ENCODE data around the gene KIF6.
"Not testable (repeated sequence)": the region's sequence is repeated elsewhere in the genome, so short reads cannot be mapped to it uniquely, and the experiment has no call there.

KIF6 gene

DNA sequence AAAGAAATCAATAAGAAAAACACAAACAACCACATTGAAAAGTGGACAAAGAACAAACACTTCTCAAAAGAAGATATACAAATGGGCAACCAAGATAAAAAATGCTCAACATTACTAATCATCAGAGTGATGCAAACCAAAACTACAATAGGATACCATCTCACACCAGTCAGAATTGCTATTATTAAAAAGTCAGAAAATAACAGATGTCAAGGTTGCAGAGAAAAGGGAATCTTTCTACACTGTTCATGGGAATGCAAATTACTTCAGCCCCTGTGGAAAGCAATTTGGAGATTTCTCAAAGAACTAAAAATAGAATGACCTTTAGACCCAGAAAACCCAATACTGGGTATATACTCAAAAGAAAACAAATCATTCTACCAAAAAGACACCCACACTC lies 29.8 kb downstream of the KIF6 start:
- DNase-seq (ENCODE audit: insufficient read length, low spot score) (no peak), FAIRE-seq (no peak)
- no peak for TF ChIP-seq POLR2A (IDR thresholded peaks at IDR 0.05; ENCODE audit: low read depth, low read length)

- DNase-seq (ENCODE audit: insufficient read length, low spot score) (no peak), FAIRE-seq (no peak)
- no peak for TF ChIP-seq POLR2A (IDR thresholded peaks at IDR 0.05; ENCODE audit: low read depth, low read length)
Observed at GRCh38 chr6:39693206-39693605, 32.0 kb downstream of the KIF6 start.

DNA sequence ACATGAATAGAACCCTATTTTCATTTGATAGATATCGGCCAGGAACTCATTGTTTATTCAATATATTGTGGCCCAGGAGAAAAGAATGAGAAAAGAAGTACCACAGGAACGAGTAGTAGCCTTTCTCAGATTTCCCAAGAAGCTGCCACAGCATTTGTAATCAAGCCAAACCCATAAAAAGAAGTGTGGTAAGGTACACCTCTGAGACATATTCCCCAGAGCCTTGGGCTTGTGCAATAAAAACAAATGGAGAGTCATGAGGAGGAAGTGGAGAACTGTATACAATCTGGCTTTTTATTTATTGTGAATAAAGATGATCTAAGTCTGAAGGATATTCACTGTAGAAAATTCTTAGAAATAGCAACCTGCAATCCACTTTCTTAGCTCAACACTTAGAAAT lies 36.7 kb downstream of the KIF6 start:
- no peak for TF ChIP-seq POLR2A (IDR thresholded peaks at IDR 0.05; ENCODE audit: low read depth, low read length)
- no peak for FAIRE-seq
- no peak for DNase-seq (ENCODE audit: insufficient read length, low spot score)

DNA sequence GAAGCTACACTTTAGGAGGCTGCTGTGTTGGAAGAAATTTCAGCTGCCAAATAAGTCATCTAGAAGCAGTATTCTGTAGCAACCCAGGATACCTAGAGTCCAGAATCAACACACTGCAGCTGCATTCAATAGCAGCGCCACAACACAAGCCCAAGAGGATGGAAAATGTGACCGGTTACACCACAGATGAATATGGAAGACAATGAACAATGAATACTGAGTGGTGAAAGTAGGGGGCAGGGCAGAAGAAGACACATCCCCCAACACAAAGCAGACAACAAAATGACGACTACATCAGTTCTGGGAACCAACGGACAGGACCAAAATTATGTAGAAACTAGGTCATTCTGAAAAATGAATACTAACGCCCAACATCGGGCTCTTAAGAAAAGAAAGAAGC lies 38.2 kb downstream of the KIF6 start:
- DNase-seq (ENCODE audit: insufficient read length, low spot score) (no peak), FAIRE-seq (no peak)
- TF ChIP-seq POLR2A (IDR thresholded peaks at IDR 0.05; ENCODE audit: low read depth, low read length) = no peak

DNA sequence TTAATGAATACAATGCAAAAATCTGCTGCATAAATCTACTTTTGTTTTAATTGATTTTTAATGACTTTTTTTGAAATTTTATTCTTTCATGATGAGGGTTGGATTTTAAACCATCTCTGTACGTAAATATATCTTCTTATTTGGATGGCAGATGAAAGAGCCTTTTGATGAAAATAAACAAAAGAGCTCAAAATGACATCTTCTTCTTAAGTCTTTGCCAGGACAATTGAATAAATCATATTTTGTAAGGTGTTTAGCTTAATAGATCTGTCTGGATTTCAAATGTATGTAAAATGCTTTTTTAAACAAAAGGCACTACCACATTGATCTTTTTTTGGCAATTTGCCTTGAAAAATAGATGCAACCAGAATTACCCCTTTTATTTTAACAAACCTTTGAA lies 39.3 kb downstream of the KIF6 start:
- DNase-seq (ENCODE audit: insufficient read length, low spot score) (no peak), FAIRE-seq (no peak)
- no peak for TF ChIP-seq POLR2A (IDR thresholded peaks at IDR 0.05; ENCODE audit: low read depth, low read length)

DNA sequence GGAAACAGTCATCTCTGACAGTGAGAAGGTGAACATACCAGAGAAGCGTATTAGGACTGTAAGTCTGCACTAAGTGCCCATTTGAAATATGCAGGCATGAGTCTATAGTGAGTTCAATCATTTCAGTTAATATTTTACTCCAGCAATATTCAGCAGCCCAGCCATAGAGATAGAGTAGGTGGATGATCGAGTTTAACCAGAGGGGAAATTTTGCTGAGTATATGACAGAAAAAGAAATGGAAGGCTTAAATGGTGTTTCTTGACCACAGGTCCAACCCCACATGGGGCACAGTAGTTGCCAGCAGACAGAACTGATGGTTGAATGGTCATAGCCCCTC lies 39.8 kb downstream of the KIF6 start:
- TF ChIP-seq POLR2A (IDR thresholded peaks at IDR 0.05; ENCODE audit: low read depth, low read length) = no peak
- DNase-seq (ENCODE audit: insufficient read length, low spot score) (no peak), FAIRE-seq (no peak)

- FAIRE-seq (no peak), DNase-seq (ENCODE audit: insufficient read length, low spot score) (no peak)
- TF ChIP-seq POLR2A (IDR thresholded peaks at IDR 0.05; ENCODE audit: low read depth, low read length) = no peak
Observed at GRCh38 chr6:39684790-39685488, 40.3 kb downstream of the KIF6 start.

DNA sequence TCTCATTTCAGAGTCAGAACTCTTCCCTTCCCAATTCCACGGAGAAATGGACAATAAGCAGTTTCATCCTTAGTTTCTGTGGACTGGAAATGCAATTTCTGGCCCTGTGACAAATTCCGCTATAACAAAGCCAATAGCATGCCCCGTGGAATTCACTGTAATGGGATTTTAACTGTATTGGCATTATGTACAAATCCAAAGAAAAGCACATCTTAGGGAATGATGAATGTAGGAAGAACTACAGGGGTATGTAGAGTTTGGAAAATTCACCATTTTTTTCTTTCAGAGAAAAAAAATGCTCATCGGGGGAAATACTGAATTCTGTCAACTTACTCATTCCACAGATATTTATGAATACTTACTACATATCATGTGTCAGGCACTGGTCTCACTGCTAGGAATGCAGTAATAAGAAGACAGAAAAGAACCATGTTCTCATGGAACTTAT lies 43.5 kb downstream of the KIF6 start:
- no peak for FAIRE-seq
- TF ChIP-seq POLR2A (IDR thresholded peaks at IDR 0.05; ENCODE audit: low read depth, low read length) = no peak
- DNase-seq (ENCODE audit: insufficient read length, low spot score) = no peak

DNA sequence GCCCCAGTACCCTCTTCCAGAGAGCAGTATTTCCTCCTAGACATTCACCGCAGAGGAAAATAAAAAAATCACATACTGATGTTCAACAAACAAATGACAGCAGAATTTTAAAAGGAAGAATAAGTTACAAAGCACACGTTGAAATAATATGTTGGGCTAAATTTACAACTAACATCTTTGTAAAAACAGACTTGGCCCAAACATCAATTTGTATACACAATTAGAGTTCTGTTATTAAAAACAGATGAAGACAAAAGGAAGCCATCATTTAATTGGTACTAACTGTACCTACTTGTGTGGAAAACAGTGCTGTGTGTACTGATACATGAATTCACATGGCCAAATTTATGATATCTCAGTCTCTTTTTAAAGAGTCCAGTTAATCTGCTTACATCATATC lies 46.3 kb downstream of the KIF6 start:
- FAIRE-seq (no peak), DNase-seq (ENCODE audit: insufficient read length, low spot score) (no peak)
- TF ChIP-seq POLR2A (IDR thresholded peaks at IDR 0.05; ENCODE audit: low read depth, low read length) = no peak

DNA sequence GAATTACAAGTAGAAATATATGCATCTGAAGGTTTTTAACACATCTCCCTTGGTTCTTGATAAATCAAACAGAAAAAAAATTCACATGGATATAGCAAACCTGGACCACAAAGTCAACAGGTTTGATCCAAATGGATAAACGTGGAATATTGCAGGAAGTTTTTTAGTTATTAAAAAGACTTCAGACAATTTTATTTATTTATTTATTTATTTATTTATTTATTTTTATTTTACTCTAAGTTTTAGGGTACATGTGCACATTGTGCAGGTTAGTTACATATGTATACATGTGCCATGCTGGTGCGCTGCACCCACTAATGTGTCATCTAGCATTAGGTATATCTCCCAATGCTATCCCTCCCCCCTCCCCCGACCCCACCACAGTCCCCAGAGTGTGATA lies 47.9 kb downstream of the KIF6 start:
- FAIRE-seq = not testable (repeated sequence)

DNA sequence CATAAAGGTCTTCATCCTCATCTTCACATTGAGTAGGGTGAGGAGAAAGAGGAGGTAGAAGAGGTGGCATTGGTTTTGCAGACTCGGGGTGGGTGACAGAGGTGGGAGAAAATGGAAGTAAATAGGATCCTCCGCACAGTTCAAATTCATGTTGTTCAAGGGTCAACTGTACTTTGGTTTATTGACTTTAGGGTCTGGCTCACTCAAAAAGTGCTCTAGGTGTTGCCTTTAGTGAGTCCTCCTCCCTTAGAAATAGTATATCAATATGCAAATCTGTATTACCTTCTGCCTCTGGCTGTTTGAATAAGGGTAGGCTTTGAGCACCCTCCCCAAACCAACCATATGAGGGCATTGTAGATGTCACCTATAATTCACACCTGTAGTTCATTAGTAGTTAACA lies 54.7 kb downstream of the KIF6 start:
- FAIRE-seq (no peak), DNase-seq (ENCODE audit: insufficient read length, low spot score) (no peak)
- TF ChIP-seq POLR2A (IDR thresholded peaks at IDR 0.05; ENCODE audit: low read depth, low read length) = no peak

More for the DNA sequence above, 47.9 kb downstream of the KIF6 start:
- DNase-seq (ENCODE audit: insufficient read length, low spot score) = not testable (repeated sequence)

DNA sequence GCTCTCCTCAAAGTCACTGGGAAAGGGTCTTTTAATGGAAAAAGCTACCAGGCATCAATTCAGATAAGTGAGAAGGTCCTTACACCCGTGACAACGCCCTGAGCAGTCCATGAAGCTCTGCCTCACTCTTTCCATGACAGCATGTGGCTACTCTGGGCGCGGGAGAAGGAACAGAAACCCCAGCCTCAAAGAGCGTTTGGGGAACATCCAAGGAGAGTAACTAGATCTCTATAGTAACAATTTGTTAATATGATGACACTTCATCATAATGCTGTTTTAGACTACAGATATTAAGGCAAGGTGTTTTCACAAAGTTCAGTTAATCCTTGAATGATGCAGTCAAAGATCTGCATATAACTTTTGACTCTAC lies 55.2 kb downstream of the KIF6 start:
- no peak for FAIRE-seq
- no peak for TF ChIP-seq POLR2A (IDR thresholded peaks at IDR 0.05; ENCODE audit: low read depth, low read length)
- DNase-seq (ENCODE audit: insufficient read length, low spot score) = no peak

DNA sequence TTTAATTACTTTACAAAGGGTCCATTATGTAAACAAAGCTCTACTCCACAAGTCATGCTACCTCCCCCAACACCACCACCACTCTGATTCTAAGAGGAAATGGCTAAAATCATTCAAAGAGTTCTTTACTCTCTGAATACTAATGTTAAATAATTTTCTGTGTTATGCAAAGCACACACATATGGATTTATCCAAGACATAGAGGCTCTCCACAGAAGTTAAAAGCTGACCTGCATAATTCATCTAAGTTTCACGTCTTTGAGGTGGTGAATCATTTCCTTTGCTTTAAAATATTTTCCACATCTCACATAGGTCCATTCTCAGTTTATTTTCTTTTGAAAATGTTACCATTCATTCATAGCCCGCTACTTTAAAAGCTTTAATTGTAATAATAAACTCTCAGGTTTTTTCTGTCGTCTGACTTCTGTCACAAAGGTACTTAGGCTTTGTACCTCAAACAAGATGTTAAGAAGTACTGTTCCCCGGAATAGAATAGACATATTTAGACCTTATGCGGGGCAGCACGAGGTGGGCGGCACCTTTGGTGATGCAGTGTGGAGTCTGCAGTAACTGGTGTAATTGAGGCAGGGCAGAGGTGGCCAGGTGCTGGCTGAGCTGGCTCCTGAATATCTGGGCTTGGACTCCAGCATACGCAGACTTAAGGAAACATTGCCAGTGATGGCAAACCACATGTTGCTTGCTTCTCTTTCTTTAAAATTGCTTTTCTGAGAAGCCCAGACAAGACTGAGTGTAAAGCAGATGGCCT lies 55.8 kb downstream of the KIF6 start:
- FAIRE-seq = no peak
- DNase-seq (ENCODE audit: insufficient read length, low spot score) = no peak
- TF ChIP-seq POLR2A (IDR thresholded peaks at IDR 0.05; ENCODE audit: low read depth, low read length) = no peak

DNA sequence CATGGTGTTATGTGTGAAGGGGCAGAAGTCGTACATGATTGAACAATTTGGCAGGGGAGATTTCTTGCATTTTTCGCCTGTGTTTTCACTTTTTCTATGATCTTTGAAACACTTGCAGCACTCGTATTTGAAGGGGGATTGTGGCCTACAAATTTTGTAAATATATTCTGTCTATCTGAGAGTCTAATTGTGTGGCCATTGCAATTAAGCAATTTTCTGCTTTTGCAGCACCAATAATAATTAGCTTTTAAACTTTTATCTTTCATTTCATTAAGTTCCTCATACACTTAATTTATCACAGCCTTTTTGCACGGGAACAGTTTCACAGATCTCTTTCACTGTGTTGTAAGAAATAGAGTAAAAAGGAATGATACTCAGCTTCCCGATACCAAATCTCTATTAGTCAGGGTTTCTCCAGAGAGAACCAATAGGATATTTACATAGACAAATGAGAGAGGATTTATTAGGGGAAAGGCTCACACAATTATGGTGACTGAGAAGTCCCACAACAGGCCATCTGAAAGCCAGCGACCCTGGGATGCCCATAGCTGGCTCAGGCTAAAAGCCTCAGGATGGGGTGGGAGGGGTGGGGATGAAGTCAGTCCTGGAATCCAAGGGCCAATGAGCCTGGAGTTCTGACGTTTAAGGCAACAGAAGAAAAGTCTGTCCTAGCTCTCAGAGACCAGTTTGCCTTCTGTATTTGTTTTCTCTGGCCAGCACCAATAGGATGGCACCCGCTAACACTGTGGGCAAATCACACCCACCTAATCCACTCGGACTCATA lies 58.3 kb downstream of the KIF6 start:
- no peak for FAIRE-seq
- no peak for DNase-seq (ENCODE audit: insufficient read length, low spot score)
- no peak for TF ChIP-seq POLR2A (IDR thresholded peaks at IDR 0.05; ENCODE audit: low read depth, low read length)

GRCh38 chr6:39665861-39666260 lies 59.3 kb downstream of the KIF6 start:
- no peak for TF ChIP-seq POLR2A (IDR thresholded peaks at IDR 0.05; ENCODE audit: low read depth, low read length)
- FAIRE-seq (no peak), DNase-seq (ENCODE audit: insufficient read length, low spot score) (no peak)

Data from H54 (cell line).